GM12878 (cell line): ENCODE data around the gene COL19A1. TPM values are rescaled to one million over a fixed set of nuclear protein-coding genes. Genes with fewer than 3 reads are reported as not detected.

ENCODE experiments used
- ATAC-seq: fragments of 200-7000 bp; cut with Tn5 transposase; 3 replicates; pipeline ENCODE4 v1.9.1; 2020; ENCODE audit warnings: mild to moderate bottlenecking, moderate library complexity
- BruUV-seq: library from RNA; stranded (reverse); fragments of 400-500 nt; replicated peaks from 2 replicates; lab custom pipeline; 2021; lab: Mats Ljungman, UMichigan
- CTCF ChIA-PET: fragments of 300-600 bp; sonication (Branson Sonifier 250); formaldehyde crosslinking; extraction: SDS; loops from one replicate; lab custom pipeline; 2021; ENCODE audit warnings: inconsistent platforms; lab: Yijun Ruan, JAX
- POLR2A ChIA-PET: fragments of 350-600 bp; formaldehyde crosslinking; extraction: SDS; loops from one replicate; lab custom pipeline; 2021; ENCODE audit warnings: inconsistent platforms; lab: Charles Lee
- RAD21 ChIA-PET: fragments of 300-600 bp; sonication (Branson Sonifier 250); formaldehyde crosslinking; loops from one replicate; lab custom pipeline; 2023; ENCODE audit warnings: antibody characterized with exemption; ENCODE audit not compliant: unreplicated experiment; lab: Charles Lee
- SMC1A ChIA-PET: fragments of 300-600 bp; sonication (Branson Sonifier 250); formaldehyde crosslinking; loops from one replicate; lab custom pipeline; 2023; ENCODE audit not compliant: unreplicated experiment, uncharacterized antibody; lab: Charles Lee
- DNase-seq: peaks from one replicate; pipeline ENCODE4 v3.0.0-alpha.2; 2011; ENCODE audit warnings: low read depth, low spot score
- FAIRE-seq: peaks from 3 replicates; lab custom pipeline; 2011; peaks lifted over from hg19 to GRCh38; lab: Jason Lieb, UNC
- H2AFZ ChIP-seq: 2 replicates; pipeline ENCODE4 v1.6.0; 2011; ENCODE audit warnings: low read depth, low read length, control low read depth; ENCODE audit not compliant: control insufficient read depth
- H3K27ac ChIP-seq: 2 replicates; pipeline ENCODE4 v1.5.1; 2011; ENCODE audit warnings: control low read depth; ENCODE audit not compliant: control insufficient read depth, insufficient read depth
- H3K27me3 ChIP-seq, 2 experiments: replicated peaks in 1 of 2; 2 replicates each; pipeline versions ENCODE4 v1.6.0 to v1.6.1; 2011; ENCODE audit warnings: low read length in 1 of 2; ENCODE audit not compliant: control insufficient read depth in 2 of 2, insufficient read depth in 2 of 2
- H3K36me3 ChIP-seq, 2 experiments: 2 replicates each; pipeline ENCODE4 v1.5.1; 2011; ENCODE audit warnings: low read length in 1 of 2; ENCODE audit not compliant: control insufficient read depth in 2 of 2, insufficient read depth in 2 of 2
- H3K4me1 ChIP-seq: 2 replicates; pipeline ENCODE4 v1.6.1; 2011; ENCODE audit warnings: mild to moderate bottlenecking, low read length, moderate library complexity, mixed read lengths; ENCODE audit not compliant: control insufficient read depth, insufficient read depth
- H3K4me2 ChIP-seq: 2 replicates; pipeline ENCODE4 v1.6.0; 2011; ENCODE audit warnings: control low read depth; ENCODE audit not compliant: control insufficient read depth, insufficient read depth
- H3K4me3 ChIP-seq: fragments of 200-600 bp; sonication (generic); 2 replicates; pipeline ENCODE4 v1.5.1; 2016
- H3K79me2 ChIP-seq: 2 replicates; pipeline ENCODE4 v1.6.0; 2011; ENCODE audit warnings: low read length; ENCODE audit not compliant: control insufficient read depth, insufficient read depth
- H3K9ac ChIP-seq: 2 replicates; pipeline ENCODE4 v1.8.0; 2011; ENCODE audit warnings: low read length, control low read depth, mixed read lengths; ENCODE audit not compliant: control insufficient read depth, insufficient read depth
- H3K9me3 ChIP-seq: replicated peaks from 3 replicates; pipeline ENCODE4 v1.5.1; 2011; ENCODE audit warnings: mild to moderate bottlenecking, low read length; ENCODE audit not compliant: control insufficient read depth, insufficient read depth
- H4K20me1 ChIP-seq: 2 replicates; pipeline ENCODE4 v1.6.0; 2011; ENCODE audit not compliant: control insufficient read depth, insufficient read depth
- ATF7 ChIP-seq: fragments of 450-650 bp; IDR thresholded peaks from 2 replicates; pipeline ENCODE4 v1.6.1; 2016; ENCODE audit warnings: low read depth, mild to moderate bottlenecking
- HDAC2 ChIP-seq: fragments of 200-600 bp; sonication (generic); IDR thresholded peaks from 2 replicates; pipeline ENCODE4 v1.6.1; 2017
- HSF1 ChIP-seq: fragments of 150-350 bp; IDR thresholded peaks from 2 replicates; pipeline ENCODE4 v1.6.1; 2014; ENCODE audit warnings: mild to moderate bottlenecking, low read depth, low read length
- JUNB ChIP-seq: IDR thresholded peaks from 2 replicates; pipeline ENCODE4 v1.6.1; 2016; ENCODE audit warnings: antibody characterized with exemption, mild to moderate bottlenecking
- MTA3 ChIP-seq: IDR thresholded peaks from 2 replicates; pipeline ENCODE4 v1.6.1; 2012; ENCODE audit warnings: low read length, inconsistent platforms, borderline replicate concordance
- MYB ChIP-seq: fragments of 150-350 bp; IDR thresholded peaks from 2 replicates; pipeline ENCODE4 v1.6.1; 2014; ENCODE audit warnings: mild to moderate bottlenecking, low read depth, low read length, borderline replicate concordance
- RELB ChIP-seq: fragments of 450-650 bp; IDR thresholded peaks from 2 replicates; pipeline ENCODE4 v1.6.1; 2017; ENCODE audit warnings: low read depth, mild to moderate bottlenecking, moderate library complexity
- WRNIP1 ChIP-seq: IDR thresholded peaks from 2 replicates; pipeline ENCODE4 v1.6.1; 2011; ENCODE audit warnings: low read depth, low read length, improper control_type of control experiment, borderline replicate concordance
- YBX1 ChIP-seq: fragments of 450-650 bp; IDR thresholded peaks from 2 replicates; pipeline ENCODE4 v1.6.1; 2016; ENCODE audit warnings: antibody characterized with exemption
- YY1 ChIP-seq: IDR thresholded peaks from 2 replicates; pipeline ENCODE4 v1.6.1; 2011; ENCODE audit warnings: low read depth, mild to moderate bottlenecking, low read length
- ZNF207 ChIP-seq: fragments of 450-650 bp; IDR thresholded peaks from 2 replicates; pipeline ENCODE4 v1.6.1; 2014; ENCODE audit warnings: antibody characterized with exemption, mild to moderate bottlenecking, borderline replicate concordance
- WGBS: methylation state at CpG from one replicate; pipeline ENCODE4 v1.1.6; 2016; ENCODE audit warnings: low lambda C conversion rate; ENCODE audit not compliant: insufficient replicate concordance, insufficient coverage; ENCODE audit errors: missing lambda C conversion rate; 5-methylcytosine and 5-hydroxymethylcytosine counted together
- in situ Hi-C: fragments of 300-500 bp; cut with MboI; formaldehyde crosslinking; loops from 9 replicates; pipeline ENCODE4 v1.14.3; 2018; ENCODE audit warnings: mixed read lengths
- intact Hi-C: fragments of 100-400 bp; cut with micrococcal nuclease; formaldehyde crosslinking; loops from one replicate; pipeline ENCODE4 v1.14.2; 2022; ENCODE audit not compliant: unreplicated experiment
- polyA plus RNA-seq, 11 experiments: library from polyadenylated mRNA; depleted of rRNA in 4 of 11; unstranded in 6 of 11; stranded (reverse) in 5 of 11; fragments of >200 nt; fragmentation: Nextera tagmentation in 4 of 11; fragmentation: Illumina TruSeq in 1 of 11; extraction: Ambion mirVana in 4 of 11; extraction: Trizol in 1 of 11; gene quantifications; 1 replicate in 1 of 11; 2 replicates in 10 of 11; pipeline versions ENCODE4 v1.2.1 to v1.2.3, GENCODE V29; 2011 to 2016; ENCODE audit warnings: inconsistent platforms in 2 of 11, missing spikeins in 2 of 11, low read depth in 1 of 11
- total RNA-seq, 4 experiments: library from RNA; depleted of rRNA in 3 of 4; stranded (reverse); fragments of >200 nt in 3 of 4; fragmentation: Illumina TruSeq in 1 of 4; extraction: Trizol in 1 of 4; gene quantifications; 2 replicates each; pipeline versions ENCODE4 v1.2.1 to v1.2.3, GENCODE V29; 2013 to 2021

The COL19A1 gene
- total and polyA plus RNA-seq, 10 of the 15 experiments (the other 5 are each of a cell fraction or from before 2014, with no cell fraction given), result 1.1 to 13.5 (median 4.1) TPM

- no peak overlapping the region for H3K4me2 ChIP-seq
- H3K4me1 ChIP-seq, result no peaks in the 10 kb centered on the region
- H4K20me1 ChIP-seq, result no peaks in the 10 kb centered on the region
- FAIRE-seq (no peak), DNase-seq (no peak), ATAC-seq (no peak)
- ChIA-PET CTCF (interaction anchor here (0.9 kb wide), 1 partner anchor 9 kb away, joined by 3 read pairs; no protein-coding TSS in a partner anchor), POLR2A (no interaction called here), SMC1A (no interaction called here), RAD21 (no interaction called here)
- TF ChIP-seq YY1 (no peak), YBX1 (no peak), ATF7 (no peak), RELB (no peak), MTA3 (no peak), MYB (no peak), HSF1 (no peak), JUNB (no peak), HDAC2 (no peak), WRNIP1 (no peak), ZNF207 (no peak)
- peaks cover 0 to 3% of the 10 kb centered on the region in 2 experiments; a peak in 2 of 4 replicates for H3K36me3 ChIP-seq
- in situ Hi-C loops (no loop called here), intact Hi-C loops (no loop called here)
- no peaks in the 10 kb centered on the region for H3K9me3 ChIP-seq
- WGBS, result 89% methylated on average over 4 of the region's 4 CpGs
- no peaks in the 10 kb centered on the region for H3K79me2 ChIP-seq
- no peak overlapping the region for H3K9ac ChIP-seq
- H3K27ac ChIP-seq, result no peak overlapping the region
- no peaks in the 10 kb centered on the region for H3K27me3 ChIP-seq
- no TSS peak for BruUV-seq
- no peak overlapping the region for H2AFZ ChIP-seq
- H3K4me3 ChIP-seq, result no peak overlapping the region
Observed at GRCh38 chr6:69976591-69977090, 110.3 kb downstream of the COL19A1 start.
